GM21619 (cell line): ENCODE results near the gene NTHL1.

Experiments
- ATAC-seq: cut with Tn5 transposase; IDR thresholded peaks from one replicate; pipeline ENCODE4 v1.9.1; 2021; ENCODE audit not compliant: unreplicated experiment

NTHL1 gene

GRCh38 chr16:2084895-2085625 lies 37.4 kb upstream of the NTHL1 start:
- no peak for ATAC-seq

GRCh38 chr16:2083876-2084780 lies 36.5 kb upstream of the NTHL1 start:
- ATAC-seq = no peak

DNA sequence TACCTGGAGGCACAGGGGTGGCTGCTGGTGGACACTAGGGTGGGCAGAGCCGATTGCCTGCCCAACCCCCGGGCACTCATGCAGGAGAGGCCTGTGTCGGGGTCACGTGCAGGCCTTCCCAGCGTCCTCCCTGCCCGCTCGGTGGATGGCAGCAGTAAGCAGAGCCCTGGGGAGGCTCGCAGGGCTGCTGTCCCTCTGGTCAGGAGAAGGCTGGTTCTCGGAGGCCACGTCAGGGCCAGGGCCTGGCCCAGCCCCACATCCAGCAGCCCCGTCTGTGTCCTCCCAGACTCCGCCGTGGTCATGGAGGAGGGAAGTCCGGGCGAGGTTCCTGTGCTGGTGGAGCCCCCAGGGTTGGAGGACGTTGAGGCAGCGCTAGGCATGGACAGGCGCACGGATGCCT lies 35.8 kb upstream of the NTHL1 start:
- ATAC-seq = no peak

GRCh38 chr16:2082983-2083364 lies 35.3 kb upstream of the NTHL1 start:
- no peak for ATAC-seq

- ATAC-seq = no peak
These were observed 34.7 kb upstream of the NTHL1 start for GRCh38 chr16:2082171-2082982.

DNA sequence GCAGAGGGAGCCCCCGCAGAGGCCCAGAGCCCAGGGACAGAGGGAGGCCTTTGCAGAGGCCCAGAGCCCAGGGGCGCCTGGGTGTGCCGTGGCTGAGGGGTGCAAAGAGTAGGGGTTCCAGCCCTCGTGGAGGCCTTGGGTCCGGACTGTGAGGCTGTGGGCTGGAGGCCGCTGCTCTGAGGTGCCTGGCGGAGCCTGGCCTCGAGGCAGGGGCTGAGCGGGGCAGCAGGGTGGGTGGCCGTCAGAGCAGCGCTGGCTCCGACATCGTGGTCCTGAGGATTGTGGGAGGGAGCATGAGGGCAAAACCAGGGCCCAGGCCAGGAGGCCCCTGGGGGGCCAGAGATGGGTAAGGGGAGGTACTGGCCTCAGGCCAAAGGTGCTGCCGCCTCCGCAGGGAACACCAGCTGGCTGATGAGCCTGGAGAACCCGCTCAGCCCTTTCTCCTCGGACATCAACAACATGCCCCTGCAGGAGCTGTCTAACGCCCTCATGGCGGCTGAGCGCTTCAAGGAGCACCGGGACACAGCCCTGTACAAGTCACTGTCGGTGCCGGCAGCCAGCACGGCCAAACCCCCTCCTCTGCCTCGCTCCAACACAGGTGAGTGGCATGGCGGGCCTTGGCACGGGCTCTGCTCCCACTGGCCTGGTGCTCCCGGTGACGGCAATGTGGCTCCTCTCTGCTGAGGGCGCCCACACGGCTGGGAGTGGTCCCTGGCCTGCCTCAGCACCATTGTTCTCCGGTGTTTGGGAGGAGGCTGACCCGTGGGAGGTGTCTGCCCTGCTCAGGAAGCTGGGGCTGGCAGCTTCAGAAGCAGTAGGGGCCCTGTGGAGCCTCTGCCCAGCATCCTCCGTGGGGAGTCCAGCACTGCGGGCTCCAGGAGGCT lies 33.8 kb upstream of the NTHL1 start:
- ATAC-seq = no peak

- ATAC-seq = no peak
These were observed 32.4 kb upstream of the NTHL1 start for GRCh38 chr16:2079991-2080390.

DNA sequence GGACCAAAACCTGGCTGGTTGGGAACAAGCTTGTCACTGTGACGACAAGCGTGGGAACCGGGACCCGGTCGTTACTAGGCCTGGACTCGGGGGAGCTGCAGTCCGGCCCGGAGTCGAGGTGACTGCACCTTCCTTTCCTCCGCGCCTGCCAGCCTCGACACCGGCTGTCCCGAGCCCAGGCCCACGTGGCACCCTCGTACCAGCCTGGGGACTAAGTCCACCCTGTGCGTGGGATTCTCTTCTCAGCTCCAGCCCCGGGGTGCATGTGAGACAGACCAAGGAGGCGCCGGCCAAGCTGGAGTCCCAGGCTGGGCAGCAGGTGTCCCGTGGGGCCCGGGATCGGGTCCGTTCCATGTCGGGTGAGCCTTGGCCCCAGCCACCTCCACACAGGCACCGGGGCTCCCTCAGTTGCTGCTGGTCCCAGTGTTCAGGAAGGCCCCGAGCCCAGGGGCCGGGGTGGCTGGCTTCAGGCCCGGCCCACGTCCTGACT lies 31.7 kb upstream of the NTHL1 start:
- ATAC-seq = no peak

GRCh38 chr16:2078691-2079090 lies 31.1 kb upstream of the NTHL1 start:
- ATAC-seq = no peak

DNA sequence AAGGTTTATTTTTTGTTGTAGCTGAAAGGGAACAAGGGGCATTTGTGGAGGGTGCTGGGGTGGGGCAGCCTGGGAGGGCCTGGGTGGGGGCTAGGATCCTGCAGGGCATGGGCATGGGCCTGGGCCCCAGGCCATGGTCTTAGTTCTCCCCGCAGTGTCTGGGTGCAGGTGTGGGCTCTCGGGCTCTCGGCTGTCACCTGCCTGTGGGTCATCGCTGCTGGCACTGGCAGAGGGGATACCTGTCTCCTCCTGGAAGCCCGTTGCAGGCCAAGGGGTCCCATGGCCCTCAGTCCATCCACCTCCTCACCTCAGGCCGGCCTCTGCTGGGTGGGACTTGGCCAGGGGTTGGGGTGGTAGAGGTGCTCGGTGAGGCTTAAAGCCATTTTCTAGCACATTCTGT lies 30.5 kb upstream of the NTHL1 start:
- ATAC-seq = no peak

DNA sequence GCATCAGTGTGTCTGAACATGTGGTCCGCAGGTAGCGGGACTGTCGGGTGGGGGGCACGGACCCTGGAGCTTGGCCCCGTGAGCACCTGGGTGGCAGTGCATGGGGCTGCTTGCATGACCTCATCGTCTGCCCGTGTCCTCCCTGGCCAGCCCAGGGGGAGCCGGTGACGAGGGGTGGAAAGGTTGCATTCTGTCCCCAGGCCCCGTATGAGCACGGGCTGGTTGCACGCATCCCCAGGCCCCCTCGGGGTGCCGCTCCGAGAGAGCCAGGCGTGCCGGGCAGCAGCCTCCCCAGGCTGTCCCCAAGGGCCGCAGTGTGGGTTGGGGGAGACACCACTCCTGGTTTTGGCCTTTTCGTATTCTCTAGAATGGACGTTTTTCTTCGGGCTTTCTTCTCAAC lies 30.1 kb upstream of the NTHL1 start:
- no peak for ATAC-seq

GRCh38 chr16:2077016-2077415 lies 29.4 kb upstream of the NTHL1 start:
- no peak for ATAC-seq

DNA sequence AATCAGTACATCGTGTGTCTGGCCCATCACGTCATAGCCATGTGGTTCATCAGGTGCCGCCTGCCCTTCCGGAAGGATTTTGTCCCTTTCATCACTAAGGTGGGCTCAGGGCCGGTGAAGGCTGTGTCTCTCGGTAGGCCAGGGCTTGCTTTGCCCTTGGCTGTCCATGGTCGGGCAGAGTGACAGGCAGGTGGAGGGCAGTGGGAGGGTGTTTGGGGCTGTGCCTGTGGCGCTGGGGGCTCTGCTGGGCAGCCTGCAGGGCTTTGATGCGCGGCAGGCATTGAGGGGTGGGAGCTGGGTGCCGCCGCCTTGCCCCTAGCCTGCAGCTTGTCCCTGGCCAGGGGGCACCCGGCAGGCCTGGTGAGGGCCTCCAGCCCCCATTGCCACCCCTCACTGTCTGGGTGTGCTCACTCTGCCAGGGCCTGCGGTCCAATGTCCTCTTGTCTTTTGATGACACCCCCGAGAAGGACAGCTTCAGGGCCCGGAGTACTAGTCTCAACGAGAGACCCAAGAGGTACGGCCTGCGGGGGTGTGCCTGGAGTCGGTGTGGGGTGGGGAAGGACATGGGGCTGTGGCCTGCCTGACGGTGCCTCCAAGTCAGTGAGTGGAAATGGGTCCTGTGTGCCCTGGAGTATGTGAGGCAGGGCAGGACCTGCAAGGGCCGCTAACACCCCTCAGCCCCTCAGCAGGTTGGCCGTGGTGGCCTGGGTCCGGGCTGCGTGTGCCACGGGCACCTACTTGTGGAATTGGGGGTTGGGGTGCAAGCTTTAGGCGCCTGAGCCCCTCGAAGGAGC lies 28.6 kb upstream of the NTHL1 start:
- no peak for ATAC-seq

GRCh38 chr16:2075631-2076030 lies 28.0 kb upstream of the NTHL1 start:
- ATAC-seq = no peak

DNA sequence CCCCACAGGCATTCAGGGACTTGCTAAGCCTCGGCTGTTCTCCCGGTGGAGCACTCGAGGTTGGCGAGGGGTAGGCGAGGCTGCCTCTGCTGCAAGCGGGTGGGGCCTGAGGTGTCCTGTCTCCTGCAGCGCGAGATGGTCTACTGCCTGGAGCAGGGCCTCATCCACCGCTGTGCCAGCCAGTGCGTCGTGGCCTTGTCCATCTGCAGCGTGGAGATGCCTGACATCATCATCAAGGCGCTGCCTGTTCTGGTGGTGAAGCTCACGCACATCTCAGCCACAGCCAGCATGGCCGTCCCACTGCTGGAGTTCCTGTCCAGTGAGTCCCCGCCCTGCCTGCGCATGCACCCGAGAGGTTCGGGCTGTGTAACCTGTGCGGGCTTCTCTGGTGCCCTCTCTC lies 26.4 kb upstream of the NTHL1 start:
- no peak for ATAC-seq

DNA sequence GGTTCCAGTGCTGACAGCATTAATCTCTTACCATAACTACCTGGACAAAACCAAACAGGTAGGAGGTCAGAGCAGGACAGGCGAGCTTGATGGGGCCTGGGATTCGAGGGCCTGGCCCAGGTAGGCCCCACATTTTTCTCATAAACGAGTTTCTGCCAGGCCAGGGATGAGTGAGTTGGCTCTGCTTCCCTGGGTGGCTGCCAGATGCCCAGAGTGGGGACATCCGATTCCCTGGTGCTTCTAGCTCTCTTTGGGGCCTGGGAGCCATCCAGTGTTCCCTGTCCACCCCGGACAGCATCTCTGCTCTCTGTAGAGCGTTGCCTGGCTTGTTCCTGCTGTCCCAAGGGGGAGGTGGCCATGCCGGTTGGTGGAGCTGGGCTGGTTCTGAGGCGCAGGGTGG lies 25.3 kb upstream of the NTHL1 start:
- ATAC-seq = no peak

DNA sequence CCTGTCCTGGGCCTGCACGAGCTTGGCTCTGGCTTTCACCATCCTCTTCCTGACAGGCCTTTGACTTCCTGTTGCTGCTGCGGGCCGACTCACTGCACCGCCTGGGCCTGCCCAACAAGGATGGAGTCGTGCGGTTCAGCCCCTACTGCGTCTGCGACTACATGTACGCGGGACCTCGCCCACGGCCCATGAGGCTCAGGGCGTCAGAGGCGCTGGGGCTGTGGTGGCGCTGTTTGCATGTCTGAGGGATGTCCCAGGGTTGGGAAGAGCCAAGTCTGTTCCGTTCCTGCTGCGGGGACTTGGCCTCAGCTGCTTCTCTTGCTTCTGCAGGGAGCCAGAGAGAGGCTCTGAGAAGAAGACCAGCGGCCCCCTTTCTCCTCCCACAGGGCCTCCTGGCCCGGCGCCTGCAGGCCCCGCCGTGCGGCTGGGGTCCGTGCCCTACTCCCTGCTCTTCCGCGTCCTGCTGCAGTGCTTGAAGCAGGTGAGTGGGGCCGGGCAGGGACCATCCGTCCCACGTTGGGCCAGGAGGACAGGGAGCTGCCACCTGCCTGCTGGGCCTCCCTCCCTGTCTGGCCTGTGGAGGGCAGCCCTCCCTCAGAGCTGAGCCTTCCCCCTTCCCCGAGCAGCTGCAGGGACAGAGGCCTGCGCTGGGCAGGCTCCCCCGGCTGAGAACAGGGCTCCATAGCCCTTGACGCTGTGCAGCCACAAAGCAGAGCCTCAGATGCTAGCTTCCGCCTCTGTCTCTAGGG lies 24.0 kb upstream of the NTHL1 start:
- ATAC-seq = no peak

GRCh38 chr16:2070576-2071453 lies 23.2 kb upstream of the NTHL1 start:
- ATAC-seq = no peak
